Thoracic aorta (tissue), 2 donors: Measurements from ENCODE around the gene GKN2. TPM values are rescaled to one million over a fixed set of nuclear protein-coding genes. Genes with fewer than 3 reads are reported as not detected.
"Not testable (repeated sequence)": the region's sequence is repeated elsewhere in the genome, so short reads cannot be mapped to it uniquely, and the experiment has no call there.

Experiments used
- ATAC-seq: fragments of 150-250 bp; one replicate; pipeline ENCODE4 v1.8.0; 2017; ENCODE audit warnings: low read depth; ENCODE audit not compliant: insufficient number of reproducible peaks, low FRiP score
- DNase-seq: peaks from one replicate; pipeline ENCODE4 v3.0.0-alpha.2; 2020; ENCODE audit warnings: low spot score
- H3K27ac ChIP-seq, 2 donors: fragments of 200-600 bp; sonication (generic); 1 replicate in 1 of 2; 2 replicates in 1 of 2; pipeline ENCODE4 v1.5.1; 2016; ENCODE audit warnings: mild to moderate bottlenecking in 2 of 2, moderate library complexity in 2 of 2
- H3K27me3 ChIP-seq: fragments of 200-600 bp; sonication (generic); replicated peaks from 2 replicates; pipeline ENCODE4 v1.6.0; 2016; ENCODE audit warnings: mild to moderate bottlenecking; ENCODE audit not compliant: insufficient read depth
- H3K36me3 ChIP-seq: fragments of 200-600 bp; sonication (generic); one replicate; pipeline ENCODE4 v1.5.1; 2016
- H3K4me1 ChIP-seq, 2 donors: fragments of 200-600 bp; sonication (generic); 1 replicate in 1 of 2; 2 replicates in 1 of 2; pipeline versions ENCODE4 v1.5.1 to v1.6.0; 2016; ENCODE audit warnings: low read depth in 2 of 2, mild to moderate bottlenecking in 1 of 2; ENCODE audit not compliant: control insufficient read depth in 1 of 2
- H3K4me3 ChIP-seq: fragments of 200-600 bp; sonication (generic); 2 replicates; pipeline ENCODE4 v1.5.1; 2016; ENCODE audit warnings: mild to moderate bottlenecking
- H3K9me3 ChIP-seq: fragments of 200-600 bp; sonication (generic); 2 replicates; pipeline ENCODE4 v1.5.1; 2016
- total RNA-seq, 2 donors: library from RNA; depleted of rRNA; stranded (reverse); fragments of >200 nt; gene quantifications; one replicate each; pipeline versions ENCODE4 v1.1.0 to v1.2.3, GENCODE V29; 2016
- TF ChIP-seq, protein P1 (sequence below): fragments of 200-600 bp; sonication (generic); IDR thresholded peaks from one replicate; pipeline ENCODE4 v1.5.1; 2019; ENCODE audit warnings: antibody characterized with exemption

Gene GKN2
- total RNA-seq, 2 donors from 2014 or later, result 9.7 TPM; not detected in 1

GRCh38 chr2:68964282-68964681, 11.6 kb upstream of the GKN2 start:
- Histone ChIP-seq H3K27ac (no peak overlapping the region), H3K36me3 (no peaks in the 10 kb centered on the region), H3K4me1 (no peaks in the 10 kb centered on the region), H3K4me3 (no peak overlapping the region), H3K27me3 (no peaks in the 10 kb centered on the region), H3K9me3 (no peaks in the 10 kb centered on the region)
- TF ChIP-seq, protein P1, sequence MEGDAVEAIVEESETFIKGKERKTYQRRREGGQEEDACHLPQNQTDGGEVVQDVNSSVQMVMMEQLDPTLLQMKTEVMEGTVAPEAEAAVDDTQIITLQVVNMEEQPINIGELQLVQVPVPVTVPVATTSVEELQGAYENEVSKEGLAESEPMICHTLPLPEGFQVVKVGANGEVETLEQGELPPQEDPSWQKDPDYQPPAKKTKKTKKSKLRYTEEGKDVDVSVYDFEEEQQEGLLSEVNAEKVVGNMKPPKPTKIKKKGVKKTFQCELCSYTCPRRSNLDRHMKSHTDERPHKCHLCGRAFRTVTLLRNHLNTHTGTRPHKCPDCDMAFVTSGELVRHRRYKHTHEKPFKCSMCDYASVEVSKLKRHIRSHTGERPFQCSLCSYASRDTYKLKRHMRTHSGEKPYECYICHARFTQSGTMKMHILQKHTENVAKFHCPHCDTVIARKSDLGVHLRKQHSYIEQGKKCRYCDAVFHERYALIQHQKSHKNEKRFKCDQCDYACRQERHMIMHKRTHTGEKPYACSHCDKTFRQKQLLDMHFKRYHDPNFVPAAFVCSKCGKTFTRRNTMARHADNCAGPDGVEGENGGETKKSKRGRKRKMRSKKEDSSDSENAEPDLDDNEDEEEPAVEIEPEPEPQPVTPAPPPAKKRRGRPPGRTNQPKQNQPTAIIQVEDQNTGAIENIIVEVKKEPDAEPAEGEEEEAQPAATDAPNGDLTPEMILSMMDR, result no peak
- DNase-seq (no peak), ATAC-seq (no peak)

- no peaks in the 10 kb centered on the region for H3K27me3 ChIP-seq
- H3K36me3 ChIP-seq, result no peaks in the 10 kb centered on the region
- TF ChIP-seq, protein P1, result no peak
- no peak overlapping the region for H3K4me3 ChIP-seq
- H3K4me1 ChIP-seq, result no peaks in the 10 kb centered on the region
- ATAC-seq (no peak), DNase-seq (no peak)
- no peaks in the 10 kb centered on the region for H3K9me3 ChIP-seq
- H3K27ac ChIP-seq, result no peak overlapping the region
Observed at GRCh38 chr2:68961380-68961779, 8.7 kb upstream of the GKN2 start.

DNA sequence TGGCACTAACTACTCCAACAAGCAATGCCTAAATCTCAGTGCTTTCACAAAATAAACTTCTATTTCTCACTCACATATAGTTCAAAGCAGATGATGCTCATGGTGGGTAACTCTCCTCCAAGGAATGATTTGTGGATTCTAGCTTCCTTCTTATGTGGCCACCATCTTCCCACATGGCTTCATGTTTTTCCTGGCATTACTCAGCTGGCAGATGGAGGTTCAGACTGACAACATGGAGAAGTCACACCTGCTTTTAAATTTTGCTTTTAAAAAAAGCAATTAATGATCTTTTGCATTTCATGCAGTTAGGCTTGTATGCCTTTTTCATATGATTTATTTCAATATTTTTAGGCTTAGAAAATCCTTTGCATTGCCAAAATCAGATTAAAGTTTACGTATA, 6.3 kb upstream of the GKN2 start:
- DNase-seq (no peak), ATAC-seq (no peak)
- H3K27me3 ChIP-seq, result no peaks in the 10 kb centered on the region
- no peak overlapping the region for H3K4me3 ChIP-seq
- no peak overlapping the region for H3K27ac ChIP-seq
- H3K36me3 ChIP-seq, result no peaks in the 10 kb centered on the region
- H3K4me1 ChIP-seq, result no peaks in the 10 kb centered on the region
- H3K9me3 ChIP-seq, result no peaks in the 10 kb centered on the region
- TF ChIP-seq, protein P1, result no peak

GRCh38 chr2:68955432-68955831, 2.7 kb upstream of the GKN2 start:
- not testable (repeated sequence) for DNase-seq, H3K4me1 ChIP-seq, H3K36me3 ChIP-seq, H3K4me3 ChIP-seq, H3K27ac ChIP-seq, H3K27me3 ChIP-seq, H3K9me3 ChIP-seq, ATAC-seq

GRCh38 chr2:68951899-68952298, 794 bp downstream of the GKN2 start:
- H3K4me3 ChIP-seq, result no peak overlapping the region
- H3K27ac ChIP-seq, result no peak overlapping the region
- TF ChIP-seq, protein P1, result no peak
- ATAC-seq (no peak), DNase-seq (no peak)
- H3K4me1 ChIP-seq, result no peaks in the 10 kb centered on the region
- no peaks in the 10 kb centered on the region for H3K9me3 ChIP-seq
- H3K27me3 ChIP-seq, result no peaks in the 10 kb centered on the region
- no peaks in the 10 kb centered on the region for H3K36me3 ChIP-seq

- no peaks in the 10 kb centered on the region for H3K9me3 ChIP-seq
- H3K27ac ChIP-seq, result no peak overlapping the region
- no peaks in the 10 kb centered on the region for H3K4me1 ChIP-seq
- H3K27me3 ChIP-seq, result no peaks in the 10 kb centered on the region
- DNase-seq, result no peak
- ATAC-seq, result no peak
- no peaks in the 10 kb centered on the region for H3K36me3 ChIP-seq
- no peak overlapping the region for H3K4me3 ChIP-seq
- TF ChIP-seq, protein P1, result no peak
Observed at GRCh38 chr2:68948710-68949109, 4.0 kb downstream of the GKN2 start.
